B cell (primary cell): ENCODE measurements around the gene LCP1. TPM values are rescaled to one million over a fixed set of nuclear protein-coding genes. Genes with fewer than 3 reads are reported as not detected.
A peak's percentile ranks its signal among the peaks of the same experiment; 100 is the strongest.

Experiments
- ATAC-seq: fragments of 200-7000 bp; cut with Tn5 transposase; one replicate; pipeline ENCODE4 v1.10.0; 2021; ENCODE audit warnings: low read depth, mild to moderate bottlenecking, moderate number of reproducible peaks, moderate library complexity
- CTCF ChIA-PET: fragments of 350-600 bp; sonication (Branson Sonifier 250); formaldehyde crosslinking; loops from one replicate; lab custom pipeline; 2021; ENCODE audit warnings: antibody characterized with exemption, inconsistent platforms; lab: Charles Lee
- POLR2A ChIA-PET: fragments of 350-600 bp; sonication (Branson Sonifier 250); formaldehyde crosslinking; loops from one replicate; lab custom pipeline; 2021; ENCODE audit warnings: antibody characterized with exemption; lab: Charles Lee
- DNase-seq: peaks from one replicate; pipeline ENCODE4 v3.0.0; 2013
- H2AFZ ChIP-seq: 2 replicates; pipeline ENCODE4 v1.6.1; 2012; ENCODE audit warnings: mild to moderate bottlenecking, low read depth, low read length; ENCODE audit not compliant: insufficient read depth, poor library complexity, severe bottlenecking
- H3K27ac ChIP-seq, 2 donors: 1 replicate in 1 of 2; 2 replicates in 1 of 2; pipeline ENCODE4 v1.5.1; 2012 to 2013; ENCODE audit warnings: low read length in 2 of 2, mild to moderate bottlenecking in 2 of 2, moderate library complexity in 1 of 2
- H3K27me3 ChIP-seq, 4 experiments: fragments of 200-600 bp in 1 of 4; sonication (generic) in 1 of 4; replicated peaks in 1 of 4; 1 replicate in 2 of 4; 2 replicates in 2 of 4; pipeline versions ENCODE4 v1.6.1 to v1.7.0; 2013 to 2016; ENCODE audit warnings: low read length in 3 of 4, mild to moderate bottlenecking in 2 of 4, mixed read lengths in 1 of 4, moderate library complexity in 1 of 4; ENCODE audit not compliant: insufficient read depth in 4 of 4, control insufficient read depth in 3 of 4; ENCODE audit errors: control extremely low read depth in 1 of 4
- H3K36me3 ChIP-seq, 2 experiments: replicated peaks in 1 of 2; 1 replicate in 1 of 2; 2 replicates in 1 of 2; pipeline versions ENCODE4 v1.6.1 to v1.7.1; 2013; ENCODE audit warnings: low read length in 1 of 2; ENCODE audit not compliant: insufficient read depth in 2 of 2, control insufficient read depth in 1 of 2; ENCODE audit errors: control extremely low read depth in 1 of 2, extremely low read depth in 1 of 2
- H3K4me1 ChIP-seq, 2 donors: fragments of 200-600 bp in 1 of 2; sonication (generic) in 1 of 2; 1 replicate in 1 of 2; 2 replicates in 1 of 2; pipeline versions ENCODE4 v1.5.1 to v1.6.1; 2013 to 2017; ENCODE audit warnings: low read length in 2 of 2; ENCODE audit not compliant: control insufficient read depth in 2 of 2, insufficient read depth in 2 of 2
- H3K4me2 ChIP-seq: replicated peaks from 2 replicates; pipeline ENCODE3; 2012; ENCODE audit warnings: mild to moderate bottlenecking, low read depth, low read length; ENCODE audit not compliant: poor library complexity, severe bottlenecking
- H3K4me3 ChIP-seq, 5 experiments: fragments of 200-600 bp in 1 of 5; sonication (generic) in 1 of 5; 1 replicate in 3 of 5; 2 replicates in 2 of 5; pipeline versions ENCODE4 v1.5.1 to v1.7.0; 2011 to 2016; ENCODE audit warnings: low read length in 4 of 5, mild to moderate bottlenecking in 4 of 5, low read depth in 2 of 5, control low read depth in 1 of 5, moderate library complexity in 1 of 5; ENCODE audit not compliant: insufficient read depth in 1 of 5; ENCODE audit errors: control extremely low read depth in 1 of 5, extremely low read depth in 1 of 5
- H3K79me2 ChIP-seq: fragments of 200-600 bp; sonication (generic); one replicate; pipeline ENCODE4 v1.6.0; 2016; ENCODE audit warnings: low read length; ENCODE audit not compliant: control insufficient read depth, insufficient read depth
- H3K9ac ChIP-seq: fragments of 200-600 bp; sonication (generic); 2 replicates; pipeline ENCODE4 v1.6.1; 2017; ENCODE audit warnings: mild to moderate bottlenecking, low read length, moderate library complexity
- H3K9me3 ChIP-seq, 3 donors: one replicate each; pipeline versions ENCODE4 v1.6.1 to v1.7.1; 2013; ENCODE audit warnings: low read length in 2 of 3; ENCODE audit not compliant: control insufficient read depth in 2 of 3, insufficient read depth in 1 of 3; ENCODE audit errors: control extremely low read depth in 1 of 3
- H4K20me1 ChIP-seq: 2 replicates; pipeline ENCODE4 v1.6.0; 2012; ENCODE audit warnings: mild to moderate bottlenecking, low read length; ENCODE audit not compliant: insufficient read depth, control insufficient read depth, poor library complexity, severe bottlenecking
- H3K27ac Mint-ChIP-seq: one replicate; pipeline ENCODE4 v1.8.0; 2021; ENCODE audit warnings: mixed read lengths
- H3K27me3 Mint-ChIP-seq: one replicate; pipeline ENCODE4 v1.8.0; 2021; ENCODE audit warnings: mixed read lengths
- H3K4me1 Mint-ChIP-seq: one replicate; pipeline ENCODE4 v1.8.0; 2021; ENCODE audit warnings: mixed read lengths
- H3K4me3 Mint-ChIP-seq: one replicate; pipeline ENCODE4 v1.8.0; 2021; ENCODE audit warnings: mixed read lengths
- H3K9me3 Mint-ChIP-seq: one replicate; pipeline ENCODE4 v1.8.0; 2022; ENCODE audit warnings: mixed read lengths; ENCODE audit not compliant: insufficient read depth
- EZH2 ChIP-seq: IDR thresholded peaks from 2 replicates; pipeline ENCODE4 v1.6.1; 2012; ENCODE audit warnings: borderline replicate concordance, low read depth, mild to moderate bottlenecking, moderate library complexity, low read length; ENCODE audit not compliant: insufficient read depth, poor library complexity, severe bottlenecking
- WGBS: methylation state at CpG from one replicate; pipeline ENCODE4 v1.1.5; 2013; ENCODE audit warnings: missing lambda C conversion rate; ENCODE audit not compliant: insufficient coverage; 5-methylcytosine and 5-hydroxymethylcytosine counted together
- intact Hi-C: fragments of 100-400 bp; cut with micrococcal nuclease; formaldehyde crosslinking; loops from one replicate; pipeline ENCODE4 v1.10.0; 2022
- polyA plus RNA-seq: library from polyadenylated mRNA; depleted of rRNA; stranded (reverse); fragments of >200 nt; gene quantifications from 2 replicates; pipeline ENCODE4 v1.2.3, GENCODE V29; 2012
- total RNA-seq, 2 donors: library from RNA; stranded (reverse); fragments of 120-200 nt in 1 of 2; gene quantifications; 1 replicate in 1 of 2; 2 replicates in 1 of 2; pipeline versions ENCODE4 v1.2.3 to v1.2.4, GENCODE V29; 2013 to 2022
- TF ChIP-seq, protein P1 (sequence below): fragments of 200-600 bp; IDR thresholded peaks from one replicate; pipeline ENCODE4 v1.8.0; 2022; ENCODE audit warnings: antibody characterized with exemption, mild to moderate bottlenecking

The LCP1 gene
- total and polyA plus RNA-seq, 2 donors (not counting 1 experiment from before 2014, with no cell fraction given) = 151 to 243 TPM

GRCh38 chr13:46202966-46203365, 21.0 kb upstream of the LCP1 start:
- no peak overlapping the region for H3K27ac ChIP-seq
- Mint-ChIP-seq H3K27me3 (no peaks in the 10 kb centered on the region), H3K9me3 (no peaks in the 10 kb centered on the region), H3K4me3 (no peak overlapping the region), H3K4me1 (peaks cover 27% of the 10 kb centered on the region), H3K27ac (no peak overlapping the region)
- 95% methylated on average over 5 of the region's 5 CpGs for WGBS
- intact Hi-C loops = loop anchor here (1.0 kb wide), 1 partner anchor 8 kb away; the partner anchor contains the start of gene LRRC63
- no peak for ATAC-seq
- TF ChIP-seq EZH2 = no peak
- TF ChIP-seq, protein P1, sequence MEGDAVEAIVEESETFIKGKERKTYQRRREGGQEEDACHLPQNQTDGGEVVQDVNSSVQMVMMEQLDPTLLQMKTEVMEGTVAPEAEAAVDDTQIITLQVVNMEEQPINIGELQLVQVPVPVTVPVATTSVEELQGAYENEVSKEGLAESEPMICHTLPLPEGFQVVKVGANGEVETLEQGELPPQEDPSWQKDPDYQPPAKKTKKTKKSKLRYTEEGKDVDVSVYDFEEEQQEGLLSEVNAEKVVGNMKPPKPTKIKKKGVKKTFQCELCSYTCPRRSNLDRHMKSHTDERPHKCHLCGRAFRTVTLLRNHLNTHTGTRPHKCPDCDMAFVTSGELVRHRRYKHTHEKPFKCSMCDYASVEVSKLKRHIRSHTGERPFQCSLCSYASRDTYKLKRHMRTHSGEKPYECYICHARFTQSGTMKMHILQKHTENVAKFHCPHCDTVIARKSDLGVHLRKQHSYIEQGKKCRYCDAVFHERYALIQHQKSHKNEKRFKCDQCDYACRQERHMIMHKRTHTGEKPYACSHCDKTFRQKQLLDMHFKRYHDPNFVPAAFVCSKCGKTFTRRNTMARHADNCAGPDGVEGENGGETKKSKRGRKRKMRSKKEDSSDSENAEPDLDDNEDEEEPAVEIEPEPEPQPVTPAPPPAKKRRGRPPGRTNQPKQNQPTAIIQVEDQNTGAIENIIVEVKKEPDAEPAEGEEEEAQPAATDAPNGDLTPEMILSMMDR = no peak
- ChIA-PET CTCF (interaction anchor here (0.9 to 1.1 kb wide), 2 partner anchors 16 to 35 kb away, joined by 3 to 4 read pairs; no protein-coding TSS in a partner anchor), POLR2A (interaction anchor here (0.5 kb wide), 1 partner anchor 189 kb away, joined by 3 read pairs; no protein-coding TSS in a partner anchor)
- H3K9ac ChIP-seq = no peak overlapping the region
- H3K4me2 ChIP-seq = no peak overlapping the region
- no peak overlapping the region for H2AFZ ChIP-seq
- H3K4me1 ChIP-seq = peaks cover 19 to 23% of the 10 kb centered on the region in 2 donors
- H3K9me3 ChIP-seq = no peaks in the 10 kb centered on the region
- H4K20me1 ChIP-seq = no peaks in the 10 kb centered on the region
- H3K36me3 ChIP-seq = no peaks in the 10 kb centered on the region
- H3K79me2 ChIP-seq = no peaks in the 10 kb centered on the region
- no peak for DNase-seq
- H3K27me3 ChIP-seq = no peaks in the 10 kb centered on the region
- no peak overlapping the region for H3K4me3 ChIP-seq

DNA sequence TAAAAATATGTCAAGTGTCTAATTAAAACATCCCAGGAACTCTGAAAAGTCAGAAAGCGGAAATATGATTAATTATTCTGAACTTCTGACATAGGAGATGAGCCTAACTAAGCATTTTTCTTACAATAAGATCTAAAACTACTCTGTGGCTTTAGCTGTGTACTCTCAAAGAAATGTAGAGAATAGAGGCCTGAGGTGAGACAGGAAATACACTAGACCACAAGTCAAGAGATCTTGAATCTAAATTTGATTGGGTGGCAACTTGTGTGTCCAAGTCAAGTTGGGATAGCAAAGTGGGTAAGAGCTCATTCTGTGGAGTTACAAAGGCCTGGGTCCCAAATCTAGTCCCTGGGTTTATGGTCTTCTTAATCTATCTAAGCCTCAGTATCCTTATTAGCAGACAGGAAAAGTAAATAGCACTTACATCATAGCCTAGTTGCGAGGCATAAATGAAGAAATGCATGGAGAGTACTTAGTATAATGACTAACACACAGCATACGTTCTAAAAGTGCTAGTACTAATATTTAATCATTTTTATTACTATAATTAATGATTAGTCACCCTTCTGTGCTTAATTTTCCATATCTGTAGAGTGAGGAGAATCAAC, 20.3 kb upstream of the LCP1 start:
- Mint-ChIP-seq H3K27me3 (no peaks in the 10 kb centered on the region), H3K27ac (no peak overlapping the region), H3K4me3 (no peak overlapping the region), H3K4me1 (peaks cover 27% of the 10 kb centered on the region), H3K9me3 (no peaks in the 10 kb centered on the region)
- no peak for TF ChIP-seq EZH2
- TF ChIP-seq, protein P1 = no peak
- intact Hi-C loops = loop anchor here (1.0 kb wide), 1 partner anchor 9 kb away; the partner anchor contains the start of gene LRRC63
- WGBS = no CpG with 5 or more reads among the region's 3 CpGs
- no peaks in the 10 kb centered on the region for H3K36me3 ChIP-seq
- H4K20me1 ChIP-seq = no peaks in the 10 kb centered on the region
- H3K27me3 ChIP-seq = no peaks in the 10 kb centered on the region
- peak overlapping the region in 1 of 2 donors; percentile 52 for H3K27ac ChIP-seq
- H2AFZ ChIP-seq = no peak overlapping the region
- H3K79me2 ChIP-seq = no peaks in the 10 kb centered on the region
- H3K9me3 ChIP-seq = no peaks in the 10 kb centered on the region
- peaks cover 19 to 23% of the 10 kb centered on the region in 2 donors for H3K4me1 ChIP-seq
- H3K4me3 ChIP-seq = no peak overlapping the region
- DNase-seq (no peak), ATAC-seq (no peak)
- H3K4me2 ChIP-seq = peak overlapping the region; percentile 29
- H3K9ac ChIP-seq = no peak overlapping the region
- ChIA-PET POLR2A (no interaction called here), CTCF (interaction anchor here (1.0 to 1.1 kb wide), 2 partner anchors 9 to 16 kb away, joined by 4 read pairs; no protein-coding TSS in a partner anchor)
